ENCODE results near the gene HIVEP3.

DNA sequence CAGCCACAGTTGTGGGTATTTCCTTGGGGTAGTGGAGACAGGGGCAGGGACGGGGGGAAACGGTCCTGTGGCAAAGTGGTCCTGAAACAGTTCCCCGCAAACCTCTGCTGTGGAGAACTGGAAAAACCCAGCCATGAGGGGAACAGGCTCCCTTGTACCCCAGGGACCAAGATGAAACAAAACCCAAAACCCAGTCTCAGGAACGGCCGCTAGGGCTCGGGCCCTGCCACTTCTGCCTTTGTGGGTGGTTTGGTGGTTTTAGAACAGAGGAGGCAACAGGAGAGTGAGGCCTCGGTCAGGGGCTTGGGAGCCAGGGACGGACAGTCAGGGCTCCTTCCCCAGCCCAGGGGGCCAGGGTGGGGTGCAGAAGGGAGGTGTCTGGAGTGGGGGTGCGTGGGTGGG is 409.5 kb downstream of the HIVEP3 start:
- TF ChIP-seq, protein P1, sequence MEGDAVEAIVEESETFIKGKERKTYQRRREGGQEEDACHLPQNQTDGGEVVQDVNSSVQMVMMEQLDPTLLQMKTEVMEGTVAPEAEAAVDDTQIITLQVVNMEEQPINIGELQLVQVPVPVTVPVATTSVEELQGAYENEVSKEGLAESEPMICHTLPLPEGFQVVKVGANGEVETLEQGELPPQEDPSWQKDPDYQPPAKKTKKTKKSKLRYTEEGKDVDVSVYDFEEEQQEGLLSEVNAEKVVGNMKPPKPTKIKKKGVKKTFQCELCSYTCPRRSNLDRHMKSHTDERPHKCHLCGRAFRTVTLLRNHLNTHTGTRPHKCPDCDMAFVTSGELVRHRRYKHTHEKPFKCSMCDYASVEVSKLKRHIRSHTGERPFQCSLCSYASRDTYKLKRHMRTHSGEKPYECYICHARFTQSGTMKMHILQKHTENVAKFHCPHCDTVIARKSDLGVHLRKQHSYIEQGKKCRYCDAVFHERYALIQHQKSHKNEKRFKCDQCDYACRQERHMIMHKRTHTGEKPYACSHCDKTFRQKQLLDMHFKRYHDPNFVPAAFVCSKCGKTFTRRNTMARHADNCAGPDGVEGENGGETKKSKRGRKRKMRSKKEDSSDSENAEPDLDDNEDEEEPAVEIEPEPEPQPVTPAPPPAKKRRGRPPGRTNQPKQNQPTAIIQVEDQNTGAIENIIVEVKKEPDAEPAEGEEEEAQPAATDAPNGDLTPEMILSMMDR (conservative IDR thresholded peaks at IDR 0.05; ENCODE audit: low read length): no peak
- TF ChIP-seq EZH2phosphoT487 (IDR thresholded peaks at IDR 0.05; ENCODE audit: borderline replicate concordance): no peak

Measured in Loucy (cell line).